NCI-H2196 treated with DMSO at 0.1 percent for 48 hours (cell line): ENCODE data around the gene VPS13C.
"Not testable (repeated sequence)": the region's sequence is repeated elsewhere in the genome, so short reads cannot be mapped to it uniquely, and the experiment has no call there.

Experiments
- DNase-seq: peaks from one replicate; lab custom pipeline; 2025; ENCODE audit not compliant: unreplicated experiment; lab: John Stamatoyannopoulos, UW

VPS13C gene

GRCh38 chr15:62050115-62050514, 10.1 kb downstream of the VPS13C start:
- no peak for DNase-seq

- not testable (repeated sequence) for DNase-seq
These were observed 12.0 kb downstream of the VPS13C start for GRCh38 chr15:62048254-62048653.

- DNase-seq: no peak
These were observed 12.9 kb downstream of the VPS13C start for GRCh38 chr15:62047282-62047827.

GRCh38 chr15:62046078-62046743, 14.0 kb downstream of the VPS13C start:
- no peak for DNase-seq

GRCh38 chr15:62035256-62035924, 24.9 kb downstream of the VPS13C start:
- no peak for DNase-seq

GRCh38 chr15:62027916-62028315, 32.3 kb downstream of the VPS13C start:
- no peak for DNase-seq

- DNase-seq: no peak
These were observed 33.0 kb downstream of the VPS13C start for GRCh38 chr15:62027263-62027565.

GRCh38 chr15:62026487-62027262, 33.6 kb downstream of the VPS13C start:
- no peak for DNase-seq

GRCh38 chr15:62021991-62022600, 38.2 kb downstream of the VPS13C start:
- DNase-seq: no peak

GRCh38 chr15:62020576-62021160, 39.6 kb downstream of the VPS13C start:
- DNase-seq: no peak

GRCh38 chr15:62005354-62005753, 54.9 kb downstream of the VPS13C start:
- DNase-seq: not testable (repeated sequence)

GRCh38 chr15:61997786-61998185, 62.5 kb downstream of the VPS13C start:
- DNase-seq: no peak

- DNase-seq: no peak
These were observed 64.1 kb downstream of the VPS13C start for GRCh38 chr15:61996056-61996635.

- DNase-seq: no peak
These were observed 66.0 kb downstream of the VPS13C start for GRCh38 chr15:61994216-61994615.

- DNase-seq: no peak
These were observed 67.7 kb downstream of the VPS13C start for GRCh38 chr15:61992518-61992917.

GRCh38 chr15:61989667-61990066, 70.6 kb downstream of the VPS13C start:
- DNase-seq: no peak

GRCh38 chr15:61987824-61988223, 72.4 kb downstream of the VPS13C start:
- DNase-seq: no peak

- DNase-seq: no peak
These were observed 77.2 kb downstream of the VPS13C start for GRCh38 chr15:61983081-61983480.

GRCh38 chr15:61978225-61978624, 82.0 kb downstream of the VPS13C start:
- no peak for DNase-seq

GRCh38 chr15:61974759-61975158, 85.5 kb downstream of the VPS13C start:
- DNase-seq: peak; percentile 11

- DNase-seq: no peak
These were observed 86.1 kb downstream of the VPS13C start for GRCh38 chr15:61974118-61974517.
